IPS-NIHi7 (cell line): ENCODE results near the gene ACBD4.

Experiments
- DNase-seq: peaks from one replicate; pipeline ENCODE4 v3.0.0; 2012; ENCODE audit warnings: mixed read lengths; ENCODE audit errors: extremely low spot score

The ACBD4 gene

GRCh38 chr17:45135192-45135977 is at the start of gene ACBD4:
Gene ACBD4 (plus strand): TSS chr17:45135687. CDS start chr17:45136145, 458 bp downstream.
- DNase-seq, result peak; percentile 94

- no peak for DNase-seq
These were observed 49.1 kb upstream of the ACBD4 start for GRCh38 chr17:45086391-45086790.

GRCh38 chr17:45086865-45087503 is 48.5 kb upstream of the ACBD4 start:
- no peak for DNase-seq

GRCh38 chr17:45087504-45087975 is 47.9 kb upstream of the ACBD4 start:
- peak; percentile 4 for DNase-seq

GRCh38 chr17:45087978-45088377 is 47.5 kb upstream of the ACBD4 start:
- DNase-seq, result peak; percentile 6

GRCh38 chr17:45088741-45089140 is 46.7 kb upstream of the ACBD4 start:
- DNase-seq, result no peak

- DNase-seq, result peak; percentile 65
These were observed 44.8 kb upstream of the ACBD4 start for GRCh38 chr17:45090711-45091110.

GRCh38 chr17:45091778-45092425 is 43.6 kb upstream of the ACBD4 start:
- peak; percentile 3 for DNase-seq

GRCh38 chr17:45092911-45093430 is 42.5 kb upstream of the ACBD4 start:
- no peak for DNase-seq

- DNase-seq, result no peak
These were observed 41.9 kb upstream of the ACBD4 start for GRCh38 chr17:45093444-45094110.

- DNase-seq, result peak; percentile 46
These were observed 39.3 kb upstream of the ACBD4 start for GRCh38 chr17:45096141-45096540.

- no peak for DNase-seq
These were observed 38.6 kb upstream of the ACBD4 start for GRCh38 chr17:45096926-45097325.

- no peak for DNase-seq
These were observed 37.2 kb upstream of the ACBD4 start for GRCh38 chr17:45098081-45098868.

- peak; percentile 97 for DNase-seq
These were observed 36.4 kb upstream of the ACBD4 start for GRCh38 chr17:45098869-45099616.

- no peak for DNase-seq
These were observed 34.0 kb upstream of the ACBD4 start for GRCh38 chr17:45101546-45101882.

GRCh38 chr17:45101883-45102811 is 33.3 kb upstream of the ACBD4 start:
- DNase-seq, result no peak

GRCh38 chr17:45102856-45103255 is 32.6 kb upstream of the ACBD4 start:
- no peak for DNase-seq

GRCh38 chr17:45103269-45103795 is 32.2 kb upstream of the ACBD4 start:
- DNase-seq, result no peak

- no peak for DNase-seq
These were observed 31.5 kb upstream of the ACBD4 start for GRCh38 chr17:45104029-45104428.
